Small intestine (tissue), 7 donors: Measurements from ENCODE around the gene CELA2A. TPM values are rescaled to one million over a fixed set of nuclear protein-coding genes. Genes with fewer than 3 reads are reported as not detected.
"Not testable (repeated sequence)": the region's sequence is repeated elsewhere in the genome, so short reads cannot be mapped to it uniquely, and the experiment has no call there.

Source experiments
- DNase-seq, 2 donors: peaks; one replicate each; pipeline versions ENCODE4 v3.0.0 to v3.0.0-alpha.2; 2013
- FAIRE-seq: peaks from 2 replicates; lab custom pipeline; 2012; peaks lifted over from hg19 to GRCh38; lab: Jason Lieb, UNC
- H3K27ac ChIP-seq, 3 donors: one replicate each; pipeline ENCODE4 v1.5.1; 2013; ENCODE audit warnings: low read length in 2 of 3, mild to moderate bottlenecking in 2 of 3, control low read depth in 1 of 3, inconsistent platforms in 1 of 3, low read depth in 1 of 3, moderate library complexity in 1 of 3
- H3K27me3 ChIP-seq, 3 donors: one replicate each; pipeline ENCODE4 v1.6.1; 2013; ENCODE audit warnings: low read length in 3 of 3, inconsistent platforms in 1 of 3; ENCODE audit not compliant: control insufficient read depth in 3 of 3, insufficient read depth in 3 of 3
- H3K36me3 ChIP-seq, 3 donors: one replicate each; pipeline ENCODE4 v1.6.1; 2013; ENCODE audit warnings: low read length in 3 of 3, inconsistent platforms in 1 of 3, low read depth in 1 of 3, mild to moderate bottlenecking in 1 of 3, moderate library complexity in 1 of 3; ENCODE audit not compliant: control insufficient read depth in 3 of 3, insufficient read depth in 2 of 3
- H3K4me1 ChIP-seq, 3 donors: one replicate each; pipeline ENCODE4 v1.6.1; 2013; ENCODE audit warnings: low read length in 2 of 3, inconsistent platforms in 1 of 3, low read depth in 1 of 3, mild to moderate bottlenecking in 1 of 3, moderate library complexity in 1 of 3; ENCODE audit not compliant: control insufficient read depth in 3 of 3, insufficient read depth in 2 of 3
- H3K4me3 ChIP-seq, 3 donors: one replicate each; pipeline ENCODE4 v1.5.1; 2013; ENCODE audit warnings: low read length in 3 of 3, control low read depth in 1 of 3, inconsistent platforms in 1 of 3, low read depth in 1 of 3, mild to moderate bottlenecking in 1 of 3, moderate library complexity in 1 of 3
- H3K9me3 ChIP-seq, 2 donors: one replicate each; pipeline ENCODE4 v1.6.1; 2013; ENCODE audit warnings: low read depth in 1 of 2, low read length in 1 of 2; ENCODE audit not compliant: control insufficient read depth in 2 of 2, insufficient read depth in 1 of 2
- WGBS, 3 donors: extraction: QIAGEN DNeasy Blood & Tissue Kit; methylation state at CpG; one replicate each; pipeline ENCODE4 v1.1.7; 2013; 5-methylcytosine and 5-hydroxymethylcytosine counted together
- polyA plus RNA-seq, 4 donors: library from polyadenylated mRNA; stranded (reverse) in 3 of 4; unstranded in 1 of 4; fragments of 200-250 nt in 3 of 4; fragments of 120-200 nt in 1 of 4; gene quantifications; one replicate each; pipeline versions ENCODE4 v1.2.1 to v1.2.3, GENCODE V29; 2013
- donor health status: healthy with polysubstance abuse.
- donor health status: control.
- donor health status: control.
- donor health status: Bipolar disorder and iron deficiency.
- donor health status: healthy.

Gene CELA2A
- polyA plus RNA-seq, 4 donors: 1.1 to 1.6 TPM; not detected in 2

GRCh38 chr1:15471723-15472122, 15.2 kb downstream of the CELA2A start:
- not testable (repeated sequence) for H3K4me3 ChIP-seq, H3K36me3 ChIP-seq, H3K4me1 ChIP-seq, H3K27me3 ChIP-seq, H3K9me3 ChIP-seq, H3K27ac ChIP-seq, DNase-seq, FAIRE-seq
- WGBS, 3 donors: 72 to 86% (median 80%) methylated on average over 6 of the region's 6 CpGs

- DNase-seq: no peak
- 76 to 89% (median 85%) methylated on average over 11 of the region's 11 CpGs for WGBS, 3 donors
- no peaks in the 10 kb centered on the region for H3K36me3 ChIP-seq
Observed at GRCh38 chr1:15472587-15472986, 16.1 kb downstream of the CELA2A start.

GRCh38 chr1:15475752-15476314, 19.3 kb downstream of the CELA2A start, which contains the start of gene CELA2B:
CELA2B (plus strand) TSS chr1:15476104; CDS start chr1:15476126, 22 bp downstream.
- no peak for DNase-seq
- no peak for FAIRE-seq
- H3K27ac ChIP-seq: no peak within 1 kb of the TSS

More at GRCh38 chr1:15472587-15472986, 16.1 kb downstream of the CELA2A start:
- H3K27ac ChIP-seq: no peak overlapping the region
- H3K9me3 ChIP-seq: no peaks in the 10 kb centered on the region
- no peaks in the 10 kb centered on the region for H3K27me3 ChIP-seq
- no peak for FAIRE-seq
- H3K4me1 ChIP-seq: no peaks in the 10 kb centered on the region
- no peak overlapping the region for H3K4me3 ChIP-seq

GRCh38 chr1:15476927-15477326, 20.4 kb downstream of the CELA2A start:
- DNase-seq (no peak), FAIRE-seq (no peak)
- H3K4me3 ChIP-seq: no peak overlapping the region
- H3K36me3 ChIP-seq: no peaks in the 10 kb centered on the region
- H3K4me1 ChIP-seq: no peaks in the 10 kb centered on the region
- no peaks in the 10 kb centered on the region for H3K9me3 ChIP-seq
- WGBS, 3 donors: 85 to 94% (median 91%) methylated on average over 3 of the region's 3 CpGs
- H3K27ac ChIP-seq: no peak overlapping the region
- H3K27me3 ChIP-seq: no peaks in the 10 kb centered on the region

More at GRCh38 chr1:15475752-15476314, 19.3 kb downstream of the CELA2A start, which contains the start of gene CELA2B:
- Histone ChIP-seq H3K27me3 (no peaks in the 10 kb centered on the region), H3K4me1 (no peaks in the 10 kb centered on the region), H3K4me3 (no peak within 1 kb of the TSS), H3K9me3 (no peaks in the 10 kb centered on the region), H3K36me3 (no peaks in the 10 kb centered on the region)
- 80 to 90% (median 80%) methylated on average over 5 of the region's 5 CpGs for WGBS, 3 donors

GRCh38 chr1:15477646-15478212, 21.2 kb downstream of the CELA2A start:
- no peak for FAIRE-seq
- 75 to 78% (median 76%) methylated on average over 5 of the region's 5 CpGs for WGBS, 3 donors
- H3K27ac ChIP-seq: no peak overlapping the region
- no peaks in the 10 kb centered on the region for H3K9me3 ChIP-seq
- H3K27me3 ChIP-seq: no peaks in the 10 kb centered on the region
- H3K36me3 ChIP-seq: peaks cover 0 to 2% (median 0%) of the 10 kb centered on the region in 3 donors
- no peak for DNase-seq
- H3K4me1 ChIP-seq: no peaks in the 10 kb centered on the region
- H3K4me3 ChIP-seq: no peak overlapping the region

- Histone ChIP-seq H3K4me3 (no peak overlapping the region), H3K9me3 (no peaks in the 10 kb centered on the region), H3K4me1 (no peaks in the 10 kb centered on the region), H3K36me3 (peaks cover 0 to 2% (median 0%) of the 10 kb centered on the region in 3 donors), H3K27ac (no peak overlapping the region), H3K27me3 (no peaks in the 10 kb centered on the region)
- DNase-seq (no peak), FAIRE-seq (no peak)
- 86 to 94% (median 93%) methylated on average over 11 of the region's 11 CpGs for WGBS, 3 donors
Observed at GRCh38 chr1:15479654-15480347, 23.3 kb downstream of the CELA2A start.

- WGBS, 3 donors: 71 to 91% (median 84%) methylated on average over 6 of the region's 6 CpGs
- not testable (repeated sequence) for FAIRE-seq, H3K4me3 ChIP-seq, H3K27ac ChIP-seq, H3K4me1 ChIP-seq, H3K36me3 ChIP-seq, H3K9me3 ChIP-seq, DNase-seq, H3K27me3 ChIP-seq
Observed at GRCh38 chr1:15482455-15482854, 25.9 kb downstream of the CELA2A start.

GRCh38 chr1:15482983-15483543, 26.5 kb downstream of the CELA2A start:
- H3K4me3 ChIP-seq, H3K27me3 ChIP-seq, H3K9me3 ChIP-seq, H3K27ac ChIP-seq, H3K4me1 ChIP-seq, H3K36me3 ChIP-seq, DNase-seq, FAIRE-seq: not testable (repeated sequence)
- 82 to 93% (median 87%) methylated on average over 12 to 15 of the region's 16 CpGs for WGBS, 3 donors
